ENCODE measurements around the gene MICB. TPM values are rescaled to one million over a fixed set of nuclear protein-coding genes. Genes with fewer than 3 reads are reported as not detected.
A peak's percentile ranks its signal among the peaks of the same experiment; 100 is the strongest.

The MICB gene
- total RNA-seq, 2 donors from 2014 or later, result 5.6 to 6.7 TPM

DNA sequence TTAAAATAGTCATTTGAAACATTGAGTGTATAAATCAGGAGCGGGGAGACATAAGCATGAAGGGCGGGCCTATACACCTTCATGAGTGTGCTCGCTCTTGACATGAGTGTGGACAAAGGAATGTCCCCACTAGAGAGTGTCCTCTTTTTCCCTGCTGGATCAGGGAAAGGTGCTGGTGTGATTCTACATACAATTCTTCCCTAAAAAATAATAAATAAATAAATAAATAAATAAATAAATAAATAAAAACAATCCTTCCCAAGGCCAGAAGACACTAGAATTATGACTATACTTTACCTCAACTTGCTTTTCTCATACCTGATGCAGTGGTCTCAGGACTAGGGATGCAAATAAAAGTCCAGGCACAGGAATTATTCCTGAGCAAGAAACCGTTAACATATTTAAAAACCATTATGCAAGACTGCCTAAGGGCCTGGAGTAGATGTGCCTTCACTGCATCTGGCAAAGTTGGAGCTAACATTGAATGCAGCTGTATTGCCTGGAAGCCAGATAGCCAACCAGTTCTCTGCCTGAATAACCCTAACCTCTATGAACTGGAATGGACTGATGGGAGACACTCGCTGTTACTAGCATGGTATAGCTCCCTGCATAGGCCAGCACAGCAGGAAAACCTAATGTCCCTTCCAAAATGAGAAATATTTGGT, 37.5 kb upstream of the MICB start:
- H3K27me3 ChIP-seq, result no peaks in the 10 kb centered on the region
- DNase-seq, result no peak
- intact Hi-C loops (cut with DNase I), result no loop called here
- no peak overlapping the region for H3K4me3 ChIP-seq
- H3K9ac ChIP-seq (ENCODE audit: low read depth in 2 of 2, low read length in 2 of 2), result no peak overlapping the region
- H3K9me3 ChIP-seq, result no peaks in the 10 kb centered on the region
- H3K36me3 ChIP-seq, result no peaks in the 10 kb centered on the region
- H3K4me1 ChIP-seq, result peaks cover 10% of the 10 kb centered on the region
- TF ChIP-seq, protein P1, sequence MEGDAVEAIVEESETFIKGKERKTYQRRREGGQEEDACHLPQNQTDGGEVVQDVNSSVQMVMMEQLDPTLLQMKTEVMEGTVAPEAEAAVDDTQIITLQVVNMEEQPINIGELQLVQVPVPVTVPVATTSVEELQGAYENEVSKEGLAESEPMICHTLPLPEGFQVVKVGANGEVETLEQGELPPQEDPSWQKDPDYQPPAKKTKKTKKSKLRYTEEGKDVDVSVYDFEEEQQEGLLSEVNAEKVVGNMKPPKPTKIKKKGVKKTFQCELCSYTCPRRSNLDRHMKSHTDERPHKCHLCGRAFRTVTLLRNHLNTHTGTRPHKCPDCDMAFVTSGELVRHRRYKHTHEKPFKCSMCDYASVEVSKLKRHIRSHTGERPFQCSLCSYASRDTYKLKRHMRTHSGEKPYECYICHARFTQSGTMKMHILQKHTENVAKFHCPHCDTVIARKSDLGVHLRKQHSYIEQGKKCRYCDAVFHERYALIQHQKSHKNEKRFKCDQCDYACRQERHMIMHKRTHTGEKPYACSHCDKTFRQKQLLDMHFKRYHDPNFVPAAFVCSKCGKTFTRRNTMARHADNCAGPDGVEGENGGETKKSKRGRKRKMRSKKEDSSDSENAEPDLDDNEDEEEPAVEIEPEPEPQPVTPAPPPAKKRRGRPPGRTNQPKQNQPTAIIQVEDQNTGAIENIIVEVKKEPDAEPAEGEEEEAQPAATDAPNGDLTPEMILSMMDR (IDR thresholded peaks at IDR 0.05), result no peak
- no peak overlapping the region for H3K27ac ChIP-seq

DNA sequence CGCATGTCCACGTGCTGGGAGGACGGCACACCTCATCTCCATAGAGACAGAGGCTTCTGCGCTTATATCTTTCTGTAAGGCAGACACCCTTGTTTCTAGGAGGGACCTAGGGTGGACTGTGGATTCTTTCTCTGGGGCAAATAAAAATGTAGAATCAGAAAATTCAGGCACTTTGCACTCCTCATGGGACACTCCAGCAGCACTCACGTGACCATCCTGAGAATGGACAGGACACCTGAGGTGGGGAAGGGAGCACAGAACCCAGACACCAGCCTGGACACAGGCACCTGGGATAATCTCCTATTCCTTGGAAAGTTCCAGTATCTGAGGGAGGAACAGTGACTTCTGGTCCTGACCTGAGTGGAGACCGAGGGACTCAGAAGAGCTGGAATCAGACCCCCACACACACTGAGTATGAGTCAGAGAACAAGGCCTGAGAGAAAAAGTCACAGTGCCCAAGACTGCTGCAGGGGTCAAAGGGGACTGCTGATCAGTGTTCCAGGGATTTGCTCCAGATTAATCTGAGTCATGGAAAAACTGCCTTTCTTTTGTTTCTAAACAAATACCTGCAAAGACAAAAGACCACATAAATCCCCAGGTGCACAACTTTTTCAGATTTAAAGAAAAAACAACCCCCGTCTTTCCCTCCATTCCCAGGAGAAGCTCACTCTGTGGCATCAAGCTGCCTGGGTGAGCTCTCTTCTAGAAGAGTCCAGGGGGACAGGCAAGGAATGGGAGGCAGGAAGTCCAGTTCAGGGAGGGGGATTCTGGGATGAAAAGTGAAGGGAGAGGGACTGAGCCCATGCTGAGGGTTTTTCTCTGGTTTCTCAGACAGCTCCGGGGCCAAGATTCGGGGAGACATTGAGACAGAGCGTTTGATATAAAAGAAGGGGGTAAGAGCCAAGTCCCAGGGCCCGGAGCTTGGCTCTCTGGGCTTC, 35.6 kb upstream of the MICB start:
- peak overlapping the region; percentile 52 to 99 for H3K9ac ChIP-seq (ENCODE audit: low read depth in 2 of 2, low read length in 2 of 2)
- peak overlapping the region; percentile 63 for H3K4me3 ChIP-seq
- no peak for DNase-seq
- no peaks in the 10 kb centered on the region for H3K9me3 ChIP-seq
- H3K36me3 ChIP-seq, result no peaks in the 10 kb centered on the region
- peaks cover 12% of the 10 kb centered on the region for H3K4me1 ChIP-seq
- TF ChIP-seq, protein P1 (IDR thresholded peaks at IDR 0.05), result no peak
- H3K27me3 ChIP-seq, result no peaks in the 10 kb centered on the region
- intact Hi-C loops (cut with DNase I), result no loop called here
- peak overlapping the region; percentile 54 for H3K27ac ChIP-seq

DNA sequence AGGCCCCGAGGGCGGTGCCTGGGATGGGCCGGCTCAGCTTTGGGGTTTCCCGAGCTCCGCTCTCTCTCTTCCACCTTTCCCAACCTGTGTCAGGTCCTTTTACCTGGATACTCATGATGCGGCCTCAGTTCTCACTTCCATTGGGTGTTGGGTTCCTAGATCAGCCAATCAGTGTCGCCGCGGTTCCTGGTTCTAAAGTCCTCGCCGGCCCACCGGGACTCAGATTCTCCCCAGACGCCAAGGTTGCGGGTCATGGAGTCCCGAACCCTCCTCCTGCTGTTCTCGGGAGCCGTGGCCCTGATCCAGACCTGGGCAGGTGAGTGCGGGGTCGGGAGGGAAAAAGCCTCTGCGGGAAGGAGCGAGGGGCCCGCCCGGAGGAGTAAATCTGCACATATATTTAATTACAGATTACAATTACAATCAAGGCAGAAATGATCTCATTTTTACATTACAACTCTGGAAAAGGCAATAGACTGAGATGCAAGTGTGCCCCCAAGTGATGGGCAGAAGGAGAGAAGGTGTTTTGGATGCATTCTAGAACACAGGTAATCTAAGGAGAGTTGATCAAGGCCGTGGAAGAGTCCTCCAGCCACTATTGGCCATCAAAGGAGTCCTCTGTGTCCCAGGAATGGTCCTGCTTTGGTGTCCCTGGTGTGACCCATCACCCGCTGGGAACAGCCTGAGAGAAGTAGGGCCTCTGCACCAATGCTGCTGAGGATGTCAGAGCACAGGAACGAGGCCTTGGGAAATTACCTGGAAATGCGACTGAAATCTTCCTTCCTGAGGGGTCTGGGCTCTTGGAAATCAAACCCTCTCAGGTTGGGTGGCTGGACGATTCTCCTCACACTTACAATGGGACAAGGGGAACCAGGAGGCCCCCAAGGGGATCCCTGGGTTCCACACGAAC, 34.7 kb upstream of the MICB start:
- peak; percentile 95 for DNase-seq
- peak overlapping the region; percentile 63 for H3K4me3 ChIP-seq
- H3K27ac ChIP-seq, result peak overlapping the region; percentile 54
- peak overlapping the region; percentile 75 to 99 for H3K9ac ChIP-seq (ENCODE audit: low read depth in 2 of 2, low read length in 2 of 2)
- H3K9me3 ChIP-seq, result no peaks in the 10 kb centered on the region
- intact Hi-C loops (cut with DNase I), result no loop called here
- peaks cover 12% of the 10 kb centered on the region for H3K4me1 ChIP-seq
- H3K36me3 ChIP-seq, result no peaks in the 10 kb centered on the region
- H3K27me3 ChIP-seq, result no peaks in the 10 kb centered on the region
- TF ChIP-seq, protein P1 (IDR thresholded peaks at IDR 0.05), result no peak

DNA sequence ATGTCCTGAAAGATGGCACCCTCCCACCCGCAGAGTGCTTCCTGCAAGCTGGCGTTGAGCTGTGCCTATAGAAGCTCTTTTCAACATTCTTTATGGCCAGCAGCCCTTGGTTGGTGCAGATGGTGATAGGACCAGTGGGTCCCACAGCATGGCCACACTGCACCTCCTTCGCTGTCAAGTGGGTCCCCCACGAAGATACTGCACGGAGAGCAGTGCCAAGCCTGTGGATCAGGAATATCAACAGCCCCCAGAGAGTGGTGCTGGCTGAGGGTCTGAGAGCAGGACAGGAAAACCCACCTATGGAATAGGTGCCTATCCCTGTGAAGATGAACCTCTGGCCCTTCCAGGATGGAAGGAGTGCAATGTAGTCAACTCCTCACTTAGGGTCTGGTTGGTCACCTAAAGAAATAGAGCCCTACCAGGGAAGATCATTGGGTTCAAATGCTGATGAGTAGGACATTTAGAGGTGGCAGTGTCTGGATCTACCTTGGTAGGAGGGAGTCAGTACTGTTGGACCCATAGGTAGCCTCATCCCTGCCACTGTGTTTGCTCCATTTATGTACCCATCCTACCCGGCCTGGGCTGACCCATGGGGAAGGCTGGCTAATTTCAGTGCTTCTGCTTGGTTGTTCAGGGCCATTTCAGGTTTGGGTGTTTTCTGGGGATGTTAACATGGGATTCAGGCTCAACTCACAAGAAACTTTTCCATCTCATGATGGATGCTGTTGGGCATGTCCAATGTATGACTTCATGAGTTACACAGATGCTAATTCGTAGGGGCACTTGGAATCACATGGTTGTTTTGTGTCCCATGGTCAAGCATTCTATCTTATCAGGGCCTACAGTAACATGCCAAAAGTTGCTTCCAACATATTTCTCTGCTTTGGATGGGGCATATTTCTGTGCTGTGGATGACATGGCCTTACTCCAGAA, 33.4 kb upstream of the MICB start:
- H3K4me3 ChIP-seq, result peak overlapping the region; percentile 63
- peaks cover 12% of the 10 kb centered on the region for H3K4me1 ChIP-seq
- TF ChIP-seq, protein P1 (IDR thresholded peaks at IDR 0.05), result no peak
- no peaks in the 10 kb centered on the region for H3K27me3 ChIP-seq
- no peaks in the 10 kb centered on the region for H3K9me3 ChIP-seq
- intact Hi-C loops (cut with DNase I), result no loop called here
- DNase-seq, result no peak
- peak overlapping the region in 1 of 2 donors; percentile 99 for H3K9ac ChIP-seq (ENCODE audit: low read depth in 2 of 2, low read length in 2 of 2)
- no peak overlapping the region for H3K27ac ChIP-seq
- H3K36me3 ChIP-seq, result no peaks in the 10 kb centered on the region
